ENCODE data around the gene BCKDHB. TPM values are rescaled to one million over a fixed set of nuclear protein-coding genes. Genes with fewer than 3 reads are reported as not detected.

The BCKDHB gene
- polyA plus RNA-seq, 1 donor (not counting 4 experiments of a cell fraction or from before 2014, with no cell fraction given), result 20.9 TPM

DNA sequence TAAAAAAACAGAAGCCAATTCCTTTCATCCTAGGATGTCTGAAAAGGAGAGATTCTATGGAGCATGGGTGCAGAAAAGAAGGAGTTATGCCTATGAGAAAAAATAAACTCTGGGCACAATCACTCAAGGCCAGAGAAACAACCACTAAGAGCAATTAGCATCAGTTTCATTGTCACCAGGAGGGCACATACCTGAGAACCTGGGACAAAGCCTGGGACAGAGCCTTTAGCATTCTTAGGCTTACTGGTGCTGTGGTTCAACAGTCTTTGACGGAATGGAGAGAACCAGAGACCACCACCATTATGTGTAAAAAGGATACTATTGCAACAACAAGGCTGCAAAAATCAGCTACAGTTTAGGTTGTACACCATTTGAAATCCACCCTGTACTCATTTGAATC lies 29.4 kb upstream of the BCKDHB start:
- Histone ChIP-seq H3K4me3 (ENCODE audit: control insufficient read depth in 2 of 3, extremely low read depth in 1 of 3, insufficient read depth in 2 of 3, low read depth in 1 of 3, low read length in 3 of 3) (no peak overlapping the region), H3K9me1 (ENCODE audit: control insufficient read depth, extremely low read depth, insufficient read depth, low read length) (no peaks in the 10 kb centered on the region), H4K20me1 (ENCODE audit: control insufficient read depth, extremely low read depth, insufficient read depth, low read length) (no peaks in the 10 kb centered on the region), H3K4me1 (ENCODE audit: control insufficient read depth, extremely low read depth, insufficient read depth, low read length) (no peaks in the 10 kb centered on the region), H3K79me2 (ENCODE audit: control insufficient read depth, insufficient read depth, low read length) (no peaks in the 10 kb centered on the region), H3K9me3 (ENCODE audit: control insufficient read depth, low read depth, low read length) (no peaks in the 10 kb centered on the region), H3K27ac (ENCODE audit: control insufficient read depth, insufficient read depth, low read length) (no peak overlapping the region), H3K9ac (ENCODE audit: control insufficient read depth, extremely low read depth, insufficient read depth, low read length) (no peak overlapping the region), H3K27me3 (ENCODE audit: control insufficient read depth, extremely low read depth, insufficient read depth, low read length) (no peaks in the 10 kb centered on the region), H2AFZ (ENCODE audit: control insufficient read depth, low read length) (no peak overlapping the region), H3K36me3 (ENCODE audit: control insufficient read depth in 2 of 2, extremely low read depth in 1 of 2, insufficient read depth in 2 of 2, low read length in 2 of 2) (no peaks in the 10 kb centered on the region), H3K4me2 (ENCODE audit: control insufficient read depth, extremely low read depth, insufficient read depth, low read depth, low read length) (no peak overlapping the region)
- DNase-seq (ENCODE audit: low read depth, low spot score) (no peak), FAIRE-seq (no peak)
- dilution Hi-C loops (cut with MboI; ENCODE audit: extremely low pct_ligation_motif_present, low sequenced_read_pairs), result no loop called here
- TF ChIP-seq, protein P1, sequence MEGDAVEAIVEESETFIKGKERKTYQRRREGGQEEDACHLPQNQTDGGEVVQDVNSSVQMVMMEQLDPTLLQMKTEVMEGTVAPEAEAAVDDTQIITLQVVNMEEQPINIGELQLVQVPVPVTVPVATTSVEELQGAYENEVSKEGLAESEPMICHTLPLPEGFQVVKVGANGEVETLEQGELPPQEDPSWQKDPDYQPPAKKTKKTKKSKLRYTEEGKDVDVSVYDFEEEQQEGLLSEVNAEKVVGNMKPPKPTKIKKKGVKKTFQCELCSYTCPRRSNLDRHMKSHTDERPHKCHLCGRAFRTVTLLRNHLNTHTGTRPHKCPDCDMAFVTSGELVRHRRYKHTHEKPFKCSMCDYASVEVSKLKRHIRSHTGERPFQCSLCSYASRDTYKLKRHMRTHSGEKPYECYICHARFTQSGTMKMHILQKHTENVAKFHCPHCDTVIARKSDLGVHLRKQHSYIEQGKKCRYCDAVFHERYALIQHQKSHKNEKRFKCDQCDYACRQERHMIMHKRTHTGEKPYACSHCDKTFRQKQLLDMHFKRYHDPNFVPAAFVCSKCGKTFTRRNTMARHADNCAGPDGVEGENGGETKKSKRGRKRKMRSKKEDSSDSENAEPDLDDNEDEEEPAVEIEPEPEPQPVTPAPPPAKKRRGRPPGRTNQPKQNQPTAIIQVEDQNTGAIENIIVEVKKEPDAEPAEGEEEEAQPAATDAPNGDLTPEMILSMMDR (optimal IDR thresholded peaks at IDR 0.05 in 1 of 3, IDR thresholded peaks at IDR 0.05 in 1 of 3, conservative IDR thresholded peaks at IDR 0.05 in 1 of 3; ENCODE audit: extremely low read depth in 1 of 3, insufficient read depth in 2 of 3, low read length in 3 of 3), result no peak
- no peak for TF ChIP-seq EZH2 (IDR thresholded peaks at IDR 0.05; ENCODE audit: low read length)

DNA sequence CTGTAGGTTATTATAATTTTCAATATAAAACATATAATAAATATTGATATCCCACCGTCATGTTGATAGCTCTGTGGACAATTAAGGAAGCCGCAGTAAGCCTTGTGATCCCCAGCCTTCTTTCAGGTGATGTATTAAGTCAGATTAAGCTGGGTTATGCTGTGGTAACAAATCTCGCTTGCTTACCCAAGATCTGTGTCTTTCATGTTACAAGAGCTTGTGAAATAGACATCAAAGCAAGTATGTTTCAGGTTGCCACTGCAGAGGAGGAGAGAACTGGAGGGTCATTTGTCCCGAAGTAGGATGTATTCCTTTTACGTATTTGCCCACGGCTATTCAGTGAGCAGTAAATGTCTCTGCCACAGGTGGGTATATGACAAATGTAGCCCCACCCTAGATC lies 17.8 kb upstream of the BCKDHB start:
- FAIRE-seq (no peak), DNase-seq (ENCODE audit: low read depth, low spot score) (no peak)
- no peak overlapping the region for H3K27ac ChIP-seq (ENCODE audit: control insufficient read depth, insufficient read depth, low read length)
- H3K27me3 ChIP-seq (ENCODE audit: control insufficient read depth, extremely low read depth, insufficient read depth, low read length), result no peaks in the 10 kb centered on the region
- TF ChIP-seq, protein P1 (optimal IDR thresholded peaks at IDR 0.05 in 1 of 3, IDR thresholded peaks at IDR 0.05 in 1 of 3, conservative IDR thresholded peaks at IDR 0.05 in 1 of 3; ENCODE audit: extremely low read depth in 1 of 3, insufficient read depth in 2 of 3, low read length in 3 of 3), result no peak
- TF ChIP-seq EZH2 (IDR thresholded peaks at IDR 0.05; ENCODE audit: low read length), result no peak
- H3K4me2 ChIP-seq (ENCODE audit: control insufficient read depth, extremely low read depth, insufficient read depth, low read depth, low read length), result no peak overlapping the region
- dilution Hi-C loops (cut with MboI; ENCODE audit: extremely low pct_ligation_motif_present, low sequenced_read_pairs), result no loop called here
- H3K79me2 ChIP-seq (ENCODE audit: control insufficient read depth, insufficient read depth, low read length), result no peaks in the 10 kb centered on the region
- H3K9me3 ChIP-seq (ENCODE audit: control insufficient read depth, low read depth, low read length), result no peaks in the 10 kb centered on the region
- H4K20me1 ChIP-seq (ENCODE audit: control insufficient read depth, extremely low read depth, insufficient read depth, low read length), result no peaks in the 10 kb centered on the region
- H3K9me1 ChIP-seq (ENCODE audit: control insufficient read depth, extremely low read depth, insufficient read depth, low read length), result no peaks in the 10 kb centered on the region
- H2AFZ ChIP-seq (ENCODE audit: control insufficient read depth, low read length), result no peak overlapping the region
- no peaks in the 10 kb centered on the region for H3K4me1 ChIP-seq (ENCODE audit: control insufficient read depth, extremely low read depth, insufficient read depth, low read length)
- H3K9ac ChIP-seq (ENCODE audit: control insufficient read depth, extremely low read depth, insufficient read depth, low read length), result no peak overlapping the region
- H3K4me3 ChIP-seq (ENCODE audit: control insufficient read depth in 2 of 3, extremely low read depth in 1 of 3, insufficient read depth in 2 of 3, low read depth in 1 of 3, low read length in 3 of 3), result no peak overlapping the region
- no peaks in the 10 kb centered on the region for H3K36me3 ChIP-seq (ENCODE audit: control insufficient read depth in 2 of 2, extremely low read depth in 1 of 2, insufficient read depth in 2 of 2, low read length in 2 of 2)
